ENCODE measurements around the gene RBMY1B. TPM values are rescaled to one million over a fixed set of nuclear protein-coding genes. Genes with fewer than 3 reads are reported as not detected.
"Not testable (repeated sequence)": the region's sequence is repeated elsewhere in the genome, so short reads cannot be mapped to it uniquely, and the experiment has no call there.

The RBMY1B gene
- total RNA-seq (2014; rRNA removed; shearing (Covaris generic)): 1.2 TPM in 1 of 2 replicates, not detected in the other

DNA sequence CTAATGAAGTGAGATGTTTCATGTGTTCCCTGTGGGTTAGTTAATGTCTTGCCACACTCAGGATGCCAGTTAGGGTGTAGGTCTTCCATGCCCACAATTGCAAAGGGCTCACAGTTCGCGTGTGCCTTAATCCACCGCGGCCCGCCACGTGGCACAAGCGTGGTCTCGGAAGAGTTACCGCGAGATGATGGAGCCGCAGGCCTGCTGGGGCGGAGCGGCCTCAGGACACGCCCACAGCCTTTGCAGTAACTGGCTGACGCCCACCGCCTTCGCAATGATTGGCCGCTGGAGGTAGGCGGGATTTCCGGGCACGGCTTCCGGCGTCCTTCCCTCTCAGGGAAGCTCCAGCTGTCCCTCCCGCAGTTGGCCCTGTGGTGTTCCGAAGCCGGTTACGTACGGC is at the start of gene RBMY1B:
Gene RBMY1B, plus strand, starts transcription at position 301 of the 400 bp plus-strand sequence. CDS start 2,013 bp downstream, outside the sequence.
- not testable (repeated sequence) for DNase-seq (ENCODE audit: low spot score)

DNA sequence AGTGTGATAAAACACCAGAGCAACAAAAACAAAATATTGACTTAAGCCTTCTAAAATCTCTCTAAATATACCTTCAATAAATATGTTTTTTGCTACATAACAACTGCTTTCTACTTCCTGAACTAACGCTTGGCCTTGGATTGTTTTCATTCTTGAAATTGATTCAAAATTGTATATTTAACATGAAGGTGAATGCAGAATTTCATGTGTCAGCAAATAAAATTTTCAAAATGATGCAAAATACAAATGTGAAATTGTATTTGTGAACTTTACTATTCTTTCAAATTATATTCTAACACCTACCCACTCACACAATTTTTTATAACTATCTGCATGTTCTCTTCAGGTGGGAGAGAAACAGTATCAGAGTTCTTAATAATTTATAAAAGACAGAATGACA is 48.2 kb upstream of the RBMY1B start:
- not testable (repeated sequence) for DNase-seq (ENCODE audit: low spot score)

DNA sequence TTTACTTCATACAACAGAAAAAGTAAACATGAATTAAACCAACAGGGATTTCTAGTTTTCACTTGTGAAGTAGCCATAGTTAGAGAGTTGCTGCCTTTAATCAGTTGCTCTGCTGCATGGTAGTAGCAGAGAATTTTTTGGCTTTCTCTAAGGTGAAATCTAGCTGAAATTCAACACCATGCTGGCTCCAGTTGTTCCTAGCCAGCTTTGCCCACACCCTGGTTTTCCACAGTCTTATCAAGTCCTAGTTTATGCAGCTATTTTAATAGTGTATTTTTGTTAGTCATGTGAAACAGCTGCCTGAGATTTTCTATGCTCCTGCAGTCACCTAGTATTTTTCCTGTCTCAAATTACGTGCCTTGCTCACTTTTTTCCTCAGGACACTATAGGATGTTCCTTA is 28.2 kb upstream of the RBMY1B start:
- DNase-seq (ENCODE audit: low spot score): no peak

DNA sequence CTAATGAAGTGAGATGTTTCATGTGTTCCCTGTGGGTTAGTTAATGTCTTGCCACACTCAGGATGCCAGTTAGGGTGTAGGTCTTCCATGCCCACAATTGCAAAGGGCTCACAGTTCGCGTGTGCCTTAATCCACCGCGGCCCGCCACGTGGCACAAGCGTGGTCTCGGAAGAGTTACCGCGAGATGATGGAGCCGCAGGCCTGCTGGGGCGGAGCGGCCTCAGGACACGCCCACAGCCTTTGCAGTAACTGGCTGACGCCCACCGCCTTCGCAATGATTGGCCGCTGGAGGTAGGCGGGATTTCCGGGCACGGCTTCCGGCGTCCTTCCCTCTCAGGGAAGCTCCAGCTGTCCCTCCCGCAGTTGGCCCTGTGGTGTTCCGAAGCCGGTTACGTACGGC is 23.4 kb downstream of the RBMY1B start, which contains the start of gene RBMY1A1:
Gene RBMY1A1, plus strand, starts transcription at position 301 of the 400 bp plus-strand sequence. CDS start 2,013 bp downstream, outside the sequence.
- not testable (repeated sequence) for DNase-seq (ENCODE audit: low spot score)

DNA sequence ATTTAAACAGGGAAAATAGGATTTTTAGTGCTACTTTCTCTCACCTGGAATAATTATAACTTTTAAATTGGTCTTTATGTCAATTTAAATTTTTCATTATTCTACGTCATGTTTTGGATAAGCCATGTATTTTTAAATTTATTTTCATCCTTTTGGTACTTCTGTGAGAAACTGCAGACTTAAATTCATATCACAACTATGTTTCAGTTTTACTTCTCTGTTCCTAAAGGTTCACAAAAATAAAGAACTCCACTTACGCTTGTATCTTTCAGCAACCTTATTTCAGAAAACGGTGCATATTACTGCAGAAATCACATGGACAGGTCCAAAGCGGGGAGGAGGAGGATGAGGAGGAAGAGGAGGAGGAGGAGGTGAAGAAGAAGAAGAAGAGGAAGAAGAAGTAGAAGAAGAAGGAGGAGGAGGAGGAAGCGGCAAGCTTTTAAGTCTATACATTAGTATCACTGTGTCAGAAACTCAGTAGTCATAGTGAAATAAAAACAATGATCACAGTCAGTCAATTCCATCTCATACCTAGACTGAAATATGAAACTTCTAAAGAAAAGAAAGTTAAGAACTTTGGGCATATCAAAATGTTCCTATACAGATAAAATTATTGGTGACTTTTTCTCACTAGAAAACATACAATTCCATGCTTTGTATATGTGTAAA is 48.3 kb downstream of the RBMY1B start:
- DNase-seq (ENCODE audit: low spot score): not testable (repeated sequence)

Other genes with a start within 250 kb of the RBMY1B start
- gene RBMY1A1, start 23.5 kb downstream of the RBMY1B start, total RNA-seq (2014; rRNA removed; shearing (Covaris generic)): 2.0 and 3.5 TPM in 2 replicates

Data from A172 (cell line).